HG03039 (cell line): ENCODE measurements around the gene RFX5.
"Not testable (repeated sequence)": the region's sequence is repeated elsewhere in the genome, so short reads cannot be mapped to it uniquely, and the experiment has no call there.

Source experiments
- ATAC-seq: cut with Tn5 transposase; IDR thresholded peaks from one replicate; pipeline ENCODE4 v1.9.1; 2021; ENCODE audit warnings: mild to moderate bottlenecking, moderate library complexity; ENCODE audit not compliant: unreplicated experiment

The RFX5 gene

GRCh38 chr1:151346769-151347522 is at the start of gene RFX5:
Gene RFX5 (minus strand): TSS chr1:151347252. CDS start chr1:151346320, 932 bp downstream.
- peak; percentile 88 for ATAC-seq

DNA sequence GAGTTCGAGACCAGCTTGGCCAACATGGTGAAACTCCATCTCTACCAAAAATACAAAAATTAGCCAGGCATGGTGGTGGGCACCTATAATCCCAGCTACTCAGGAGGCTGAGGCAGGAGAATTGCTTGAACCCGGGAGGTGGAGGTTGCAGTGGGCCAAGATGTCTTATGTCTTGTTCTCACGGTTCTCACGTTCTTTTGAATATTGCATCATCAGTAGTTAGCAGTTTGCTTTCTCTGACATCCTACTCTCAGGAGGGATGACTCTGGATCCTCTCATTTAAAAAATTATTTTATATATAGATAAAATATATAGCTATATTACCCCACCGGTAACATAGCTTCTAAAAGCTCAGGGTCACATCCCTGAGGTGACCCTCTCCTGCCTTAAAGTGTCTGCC is 49.2 kb upstream of the RFX5 start:
- ATAC-seq, result not testable (repeated sequence)

DNA sequence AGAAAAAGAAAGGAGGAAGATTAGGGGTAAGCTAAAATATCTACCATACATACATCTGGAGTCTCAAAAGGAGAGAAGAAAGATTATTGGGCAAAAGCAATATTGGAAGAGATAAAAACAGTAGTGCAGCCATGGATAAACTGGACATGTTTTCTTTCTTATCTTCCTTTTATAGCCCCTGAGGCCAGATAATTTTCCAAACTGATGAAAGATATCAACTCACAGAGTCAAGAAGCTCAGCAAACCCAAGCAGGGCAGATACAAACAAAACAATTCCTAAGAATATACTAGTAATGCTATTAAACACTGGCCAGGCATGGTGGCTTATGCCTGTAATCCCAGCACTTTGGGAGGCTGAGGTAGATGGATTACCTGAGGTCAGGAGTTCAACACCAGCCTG is 46.5 kb upstream of the RFX5 start:
- no peak for ATAC-seq

GRCh38 chr1:151391079-151391563 is 44.1 kb upstream of the RFX5 start:
- no peak for ATAC-seq

DNA sequence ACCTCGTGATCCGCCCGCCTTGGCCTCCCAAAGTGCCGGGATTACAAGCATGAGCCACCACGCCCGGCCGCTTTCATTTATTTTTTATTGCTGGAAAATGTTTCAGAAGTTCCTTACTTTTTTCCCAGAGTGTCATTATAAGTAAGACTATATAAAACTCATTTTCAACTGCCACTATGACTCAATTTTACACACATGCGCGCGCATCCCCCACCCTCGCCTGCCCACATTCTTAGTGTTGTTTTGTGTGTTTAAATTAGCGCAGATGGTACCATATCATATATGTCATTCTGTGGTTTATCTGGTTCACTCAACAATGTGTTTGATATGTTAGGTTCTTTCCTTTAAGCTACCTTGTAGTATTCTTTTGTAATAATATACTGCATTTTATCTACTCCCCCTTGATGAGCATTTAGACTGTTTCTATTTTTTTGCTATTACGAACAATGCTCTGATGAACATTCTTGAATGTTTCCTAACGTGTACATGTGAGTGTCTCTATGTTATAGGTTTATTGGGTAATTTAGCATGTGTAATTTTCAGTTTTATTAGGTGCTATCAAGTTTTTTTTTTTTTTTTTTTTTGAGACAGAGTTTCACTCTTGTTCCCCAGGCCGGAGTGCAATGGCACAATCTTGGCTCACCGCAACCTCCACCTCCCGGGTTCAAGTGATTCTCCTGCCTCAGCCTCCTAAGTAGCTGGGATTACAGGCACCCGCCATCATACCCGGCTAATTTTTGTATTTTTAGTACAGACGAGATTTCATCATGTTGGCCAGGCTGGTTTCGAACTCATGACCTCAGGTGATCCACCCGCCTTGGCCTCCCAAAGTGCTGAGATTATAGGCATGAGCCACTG is 43.4 kb upstream of the RFX5 start:
- ATAC-seq, result not testable (repeated sequence)

DNA sequence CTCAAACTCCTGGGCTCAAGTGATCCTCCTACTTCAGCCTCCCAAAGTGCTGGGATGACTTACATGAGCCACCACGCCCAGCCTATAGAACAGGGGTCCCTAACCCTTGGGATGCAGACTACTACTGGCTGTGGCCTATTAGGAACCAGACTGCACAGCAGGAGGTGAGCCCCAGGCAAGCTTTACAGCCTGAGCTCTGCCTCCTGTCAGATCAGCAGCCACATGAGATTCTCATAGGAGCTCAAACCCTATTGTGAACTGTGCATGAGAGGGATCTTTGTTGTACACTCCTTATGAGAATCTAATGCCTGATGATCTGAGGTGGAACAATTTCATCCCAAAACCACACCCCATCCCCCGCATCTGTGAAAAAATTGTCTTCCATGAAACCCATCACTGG is 39.0 kb upstream of the RFX5 start:
- ATAC-seq, result no peak

- no peak for ATAC-seq
Measured at GRCh38 chr1:151384584-151384983, 37.5 kb upstream of the RFX5 start.

GRCh38 chr1:151377150-151377884 is 30.3 kb upstream of the RFX5 start:
- ATAC-seq, result no peak

GRCh38 chr1:151373196-151373595 is 26.1 kb upstream of the RFX5 start:
- no peak for ATAC-seq

DNA sequence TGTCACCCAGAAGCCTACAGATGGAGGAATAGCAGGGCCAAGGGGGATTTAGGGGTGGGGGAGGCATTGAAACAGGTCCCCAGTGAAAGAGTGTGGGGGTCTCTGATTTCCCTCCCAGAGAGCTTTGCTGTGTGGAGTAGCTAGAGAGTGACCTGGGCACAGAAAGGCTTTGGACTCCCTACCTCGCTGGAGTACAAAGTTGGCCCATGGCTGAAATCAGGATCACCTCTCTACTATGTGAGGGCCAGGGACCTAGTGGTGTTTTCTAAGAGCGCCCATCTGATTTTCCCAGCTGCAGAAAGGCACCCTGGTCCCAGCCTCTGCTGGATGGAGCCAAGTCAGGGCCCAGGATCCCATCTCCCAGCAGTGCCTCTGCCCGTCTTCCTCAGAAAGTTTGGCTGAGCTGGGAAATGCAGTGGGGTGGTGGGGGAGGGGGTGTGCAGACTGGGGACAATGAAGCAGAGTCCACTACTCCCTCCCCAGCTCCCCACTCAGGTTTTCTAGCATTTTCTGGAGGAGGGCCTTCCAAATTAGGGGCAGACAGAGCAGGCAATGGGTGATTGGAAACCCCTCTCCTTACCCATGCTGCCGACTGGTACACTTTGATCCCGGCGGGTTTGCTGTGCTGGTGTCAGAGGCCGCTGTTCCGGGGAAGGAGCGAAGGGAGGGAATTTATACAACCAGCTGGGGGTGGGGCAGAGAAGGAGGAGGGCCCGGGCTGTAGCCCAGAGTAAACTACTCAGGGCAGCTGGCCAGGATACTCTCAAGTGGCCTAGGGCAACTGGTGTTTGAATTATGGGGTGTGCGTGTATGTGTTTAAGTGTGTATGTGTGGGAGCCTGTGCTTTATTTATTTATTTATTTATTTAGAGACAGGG is 25.2 kb upstream of the RFX5 start, which contains the start of gene SELENBP1:
TSS of gene SELENBP1 (minus strand) at position 648 of the 877 bp plus-strand sequence. CDS start at position 584, 64 bp downstream.
- no peak for ATAC-seq

DNA sequence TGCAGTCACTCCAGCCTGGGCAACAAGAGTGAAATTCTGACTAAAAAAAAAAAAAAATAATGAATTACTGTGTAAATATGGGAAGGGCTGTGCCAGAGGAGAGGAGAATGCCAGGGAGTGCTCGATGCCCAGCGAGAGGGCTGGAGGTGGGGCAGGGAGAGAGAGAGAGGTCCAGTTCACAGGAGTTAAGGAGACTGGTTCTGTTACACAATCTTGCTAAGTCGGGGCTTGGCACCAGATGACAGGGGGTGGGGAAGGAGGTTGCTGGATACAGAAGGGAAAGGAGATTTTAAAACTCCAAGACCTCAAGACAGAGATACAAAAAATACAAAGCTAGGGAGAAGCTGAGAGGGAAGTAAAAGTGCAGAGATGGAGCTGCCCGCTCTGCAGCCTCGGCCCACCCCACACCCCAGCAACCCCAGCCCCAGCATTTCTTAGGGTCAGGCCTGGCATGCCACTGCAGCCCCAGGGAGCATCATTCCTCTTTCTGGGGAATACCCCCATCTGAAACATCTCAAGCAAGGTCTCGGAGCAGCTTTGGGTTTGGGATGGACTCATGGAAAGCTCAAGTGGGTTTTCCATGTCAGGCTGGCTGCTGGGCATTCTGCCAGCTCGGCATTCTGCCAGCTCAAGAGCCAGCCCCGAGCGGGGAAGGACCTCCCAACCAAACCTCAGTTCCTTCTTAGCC is 24.5 kb upstream of the RFX5 start:
- no peak for ATAC-seq

DNA sequence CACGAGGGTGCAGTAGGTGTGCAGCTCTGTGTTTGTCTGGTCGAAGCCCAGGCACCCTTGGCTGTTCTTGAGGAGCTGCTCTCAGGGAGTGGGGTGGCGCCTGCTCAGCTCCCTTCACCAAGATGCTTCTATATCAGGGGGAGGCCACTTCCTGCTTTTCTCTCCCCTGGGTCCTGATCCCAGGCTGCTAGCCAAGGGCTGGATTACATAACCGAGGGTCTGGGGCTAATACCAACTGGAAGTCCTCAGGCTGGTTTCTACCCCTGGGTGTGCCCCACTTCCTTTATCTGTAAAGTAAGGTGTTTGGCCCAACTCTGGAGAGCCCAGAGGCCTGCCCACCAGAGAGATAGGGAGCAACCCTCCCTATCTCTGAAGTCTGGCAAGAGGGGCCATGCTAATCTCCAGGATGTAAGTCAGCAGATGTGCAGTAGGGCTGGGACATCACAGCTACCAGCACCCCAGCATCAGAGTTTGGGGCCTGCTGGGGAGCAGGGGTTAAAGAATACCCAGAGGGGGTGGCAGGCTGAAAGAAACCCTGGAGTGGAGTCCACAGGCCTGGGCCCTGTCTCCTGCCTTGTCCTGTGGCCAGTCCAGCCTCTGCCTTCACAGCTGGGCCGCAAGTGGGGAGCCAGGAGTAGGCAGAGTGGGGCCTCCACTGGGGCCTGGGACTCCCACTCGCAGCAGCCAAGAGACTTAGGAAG is 23.3 kb upstream of the RFX5 start:
- ATAC-seq, result no peak

- ATAC-seq, result no peak
Measured at GRCh38 chr1:151369621-151370048, 22.6 kb upstream of the RFX5 start.

DNA sequence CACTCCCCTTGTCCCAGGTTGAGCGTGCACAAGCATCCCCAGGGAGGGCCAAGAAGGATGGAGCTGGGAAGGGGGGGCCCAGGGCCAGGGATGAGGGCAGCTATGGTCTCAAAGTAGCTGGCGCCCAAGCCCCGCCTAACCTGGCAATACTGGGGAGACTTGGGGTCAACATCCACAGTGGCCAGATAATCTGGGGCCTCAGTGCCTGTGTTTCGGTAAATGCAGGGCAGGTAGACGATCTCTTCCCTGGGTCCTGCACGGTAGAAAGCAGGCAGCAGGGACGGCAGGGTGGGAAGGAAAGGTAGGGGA is 22.2 kb upstream of the RFX5 start:
- ATAC-seq, result no peak

GRCh38 chr1:151368393-151369301 is 21.6 kb upstream of the RFX5 start:
- no peak for ATAC-seq

DNA sequence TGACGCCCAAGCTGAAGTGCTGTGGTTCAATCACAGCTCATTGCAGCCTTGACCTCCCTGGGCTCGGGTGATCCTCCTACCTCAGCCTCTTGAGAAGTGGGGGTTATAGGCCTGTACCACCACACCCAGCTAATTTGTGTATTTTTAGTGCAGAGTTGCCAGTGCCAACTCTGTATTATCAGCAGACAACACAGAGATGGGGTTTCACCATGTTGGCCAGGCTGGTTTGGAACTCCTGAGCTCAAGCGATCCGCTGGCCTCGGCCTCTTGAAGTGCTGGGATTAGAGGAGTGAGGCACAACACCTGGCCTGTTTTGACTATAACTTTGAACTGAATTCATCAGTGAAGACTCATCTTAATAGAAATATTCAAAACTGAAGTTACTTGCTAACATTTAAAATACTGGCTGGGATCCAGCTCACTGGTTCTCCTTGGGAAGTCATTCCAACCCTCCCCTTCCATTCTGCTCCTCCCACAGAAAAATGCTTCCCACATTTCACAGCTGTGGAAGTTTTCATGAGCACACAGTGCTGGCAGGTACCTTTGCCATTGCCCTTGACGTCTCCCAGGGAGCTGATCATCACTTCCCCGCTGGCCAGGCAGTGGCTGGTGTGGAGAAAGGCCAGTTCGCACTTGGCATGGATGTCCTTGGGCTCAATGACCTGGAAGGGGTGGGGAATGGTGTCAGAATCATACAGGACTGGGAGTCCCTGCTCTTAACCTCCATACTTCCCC is 20.8 kb upstream of the RFX5 start:
- ATAC-seq, result no peak

DNA sequence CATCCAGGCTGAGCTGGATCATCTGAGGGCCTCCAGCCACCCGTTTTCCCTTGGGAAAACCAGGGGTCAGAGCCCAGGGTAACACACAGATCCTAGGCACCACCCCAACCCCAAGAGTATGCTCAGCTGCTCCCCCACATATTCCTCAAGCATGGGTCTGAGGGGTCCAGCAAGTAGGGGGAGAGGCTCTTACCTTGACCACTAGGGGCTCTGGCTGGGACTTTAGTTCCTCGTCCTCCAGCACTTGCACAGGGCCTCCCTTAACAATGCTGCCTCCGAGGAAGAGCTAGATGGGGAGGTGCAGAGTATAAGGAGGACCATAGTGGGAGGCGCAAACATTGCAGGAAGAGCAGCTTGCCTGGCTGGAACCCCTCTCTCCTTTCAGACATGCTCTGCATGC is 17.9 kb upstream of the RFX5 start:
- no peak for ATAC-seq
